HepG2 (cell line): ENCODE data around the gene GDI1. TPM values are rescaled to one million over a fixed set of nuclear protein-coding genes. Genes with fewer than 3 reads are reported as not detected.

Experiments
- ATAC-seq: fragments of 200-7000 bp; cut with Tn5 transposase; 3 replicates; pipeline ENCODE4 v1.9.1; 2020; ENCODE audit warnings: mild to moderate bottlenecking, moderate library complexity
- BruUV-seq: library from RNA; stranded (reverse); fragments of 400-500 nt; replicated peaks from 2 replicates; lab custom pipeline; 2021; lab: Mats Ljungman, UMichigan
- CTCF ChIA-PET: fragments of 300-600 bp; formaldehyde crosslinking; extraction: SDS; loops from one replicate; lab custom pipeline; 2021; ENCODE audit warnings: low total read pairs, inconsistent platforms, low intra/inter-chr PET ratio; lab: Yijun Ruan, JAX
- POLR2A ChIA-PET: fragments of 350-600 bp; sonication (Branson Sonifier 250); formaldehyde crosslinking; loops from one replicate; lab custom pipeline; 2020; ENCODE audit warnings: antibody characterized with exemption, inconsistent platforms; lab: Yijun Ruan, JAX
- DNase-seq: peaks from one replicate; pipeline ENCODE4 v3.0.0-alpha.2; 2015; ENCODE audit warnings: low spot score
- FAIRE-seq: peaks from 3 replicates; lab custom pipeline; 2011; peaks lifted over from hg19 to GRCh38; lab: Jason Lieb, UNC
- H2AFZ ChIP-seq: one replicate; pipeline ENCODE4 v1.6.1; 2011; ENCODE audit warnings: low read length, inconsistent platforms
- H3K27ac ChIP-seq: fragments of 300-600 bp; 3 replicates; pipeline ENCODE4 v1.8.0; 2011; ENCODE audit warnings: mixed run types, mild to moderate bottlenecking, mixed read lengths, low read length, inconsistent platforms; ENCODE audit not compliant: insufficient read depth; ENCODE audit errors: extremely low read length
- H3K27me3 ChIP-seq, 2 experiments: fragments of 200-600 bp in 1 of 2; 2 replicates in 1 of 2; 3 replicates in 1 of 2; pipeline versions ENCODE4 v1.6.0 to v1.8.0; 2011; ENCODE audit warnings: low read length in 2 of 2, mild to moderate bottlenecking in 2 of 2, moderate library complexity in 2 of 2, inconsistent platforms in 1 of 2; ENCODE audit not compliant: insufficient read depth in 2 of 2, control insufficient read depth in 1 of 2
- H3K36me3 ChIP-seq, 2 experiments: fragments of 200-600 bp in 1 of 2; replicated peaks in 1 of 2; 2 replicates in 1 of 2; 3 replicates in 1 of 2; pipeline versions ENCODE4 v1.5.1 to v1.8.0; 2011; ENCODE audit warnings: low read length in 2 of 2, inconsistent platforms in 1 of 2; ENCODE audit not compliant: insufficient read depth in 2 of 2, control insufficient read depth in 1 of 2
- H3K4me1 ChIP-seq: 2 replicates; pipeline ENCODE4 v1.5.1; 2012; ENCODE audit warnings: low read length, inconsistent platforms; ENCODE audit not compliant: insufficient read depth
- H3K4me2 ChIP-seq: 2 replicates; pipeline ENCODE4 v1.6.0; 2011; ENCODE audit warnings: low read depth, low read length, inconsistent platforms
- H3K4me3 ChIP-seq, 3 experiments: fragments of 200-600 bp in 1 of 3; sonication (generic), shearing (Covaris generic) in 1 of 3; replicated peaks in 1 of 3; 2 replicates each; pipeline ENCODE4 v1.5.1; 2011 to 2016; ENCODE audit warnings: low read length in 3 of 3, inconsistent platforms in 2 of 3, low read depth in 2 of 3, mild to moderate bottlenecking in 2 of 3, control low read depth in 1 of 3, mixed read lengths in 1 of 3; ENCODE audit not compliant: insufficient read depth in 1 of 3
- H3K79me2 ChIP-seq: one replicate; pipeline ENCODE4 v1.6.1; 2011; ENCODE audit warnings: low read length, inconsistent platforms; ENCODE audit not compliant: insufficient read depth
- H3K9ac ChIP-seq: 2 replicates; pipeline ENCODE4 v1.6.0; 2011; ENCODE audit warnings: mild to moderate bottlenecking, low read depth, low read length, inconsistent platforms; ENCODE audit not compliant: insufficient read depth
- H3K9me3 ChIP-seq: 2 replicates; pipeline ENCODE4 v1.5.1; 2012; ENCODE audit warnings: mild to moderate bottlenecking, low read length
- H4K20me1 ChIP-seq: 2 replicates; pipeline ENCODE4 v1.6.0; 2011; ENCODE audit warnings: inconsistent platforms, mild to moderate bottlenecking, low read length, moderate library complexity; ENCODE audit not compliant: insufficient read depth
- ATF3 ChIP-seq: sonication (generic); formaldehyde crosslinking; IDR thresholded peaks from 2 replicates; pipeline ENCODE4 v1.4.0; 2020; ENCODE audit warnings: missing genetic modification reagents
- KDM2A ChIP-seq: sonication (generic); formaldehyde crosslinking; IDR thresholded peaks from 2 replicates; pipeline ENCODE4 v1.4.0; 2020; ENCODE audit warnings: low read depth, missing genetic modification reagents, borderline replicate concordance
- SP1 ChIP-seq, 2 experiments: fragments of 450-650 bp in 1 of 2; sonication (generic) in 1 of 2; formaldehyde crosslinking in 1 of 2; IDR thresholded peaks; 2 replicates each; pipeline versions ENCODE4 v1.4.0 to v1.6.1; 2016 to 2020; ENCODE audit warnings: missing genetic modification reagents in 1 of 2
- TBL1XR1 ChIP-seq: fragments of 150-350 bp; IDR thresholded peaks from 2 replicates; pipeline ENCODE4 v1.6.1; 2014; ENCODE audit warnings: borderline replicate concordance, low read length; ENCODE audit not compliant: partially characterized antibody
- TBX3 ChIP-seq: fragments of 450-650 bp; IDR thresholded peaks from 2 replicates; pipeline ENCODE4 v1.6.1; 2017; ENCODE audit warnings: antibody characterized with exemption, mild to moderate bottlenecking, inconsistent platforms, borderline replicate concordance
- ZBTB10 ChIP-seq: sonication (generic); formaldehyde crosslinking; IDR thresholded peaks from 2 replicates; pipeline ENCODE4 v1.4.0; 2020; ENCODE audit warnings: missing genetic modification reagents, borderline replicate concordance
- ZNF251 ChIP-seq: sonication (generic); formaldehyde crosslinking; IDR thresholded peaks from 2 replicates; pipeline ENCODE4 v1.9.0; 2021; ENCODE audit warnings: mild to moderate bottlenecking, missing genetic modification reagents
- ZNF296 ChIP-seq: sonication (generic); formaldehyde crosslinking; conservative IDR thresholded peaks from 2 replicates; pipeline ENCODE4 v1.5.0; 2020; ENCODE audit warnings: mild to moderate bottlenecking, missing genetic modification reagents
- ZNF34 ChIP-seq: sonication (generic); formaldehyde crosslinking; IDR thresholded peaks from 2 replicates; pipeline ENCODE4 v1.4.0; 2020; ENCODE audit warnings: mild to moderate bottlenecking, missing genetic modification reagents, borderline replicate concordance
- ZNF549 ChIP-seq: sonication (generic); formaldehyde crosslinking; IDR thresholded peaks from 2 replicates; pipeline ENCODE4 v1.5.0; 2020; ENCODE audit warnings: missing genetic modification reagents
- ZSCAN25 ChIP-seq: sonication (generic); formaldehyde crosslinking; IDR thresholded peaks from 2 replicates; pipeline ENCODE4 v1.8.0; 2022; ENCODE audit warnings: mild to moderate bottlenecking, missing genetic modification reagents
- ZZZ3 ChIP-seq: sonication (generic); formaldehyde crosslinking; IDR thresholded peaks from 2 replicates; pipeline ENCODE4 v1.4.0; 2020; ENCODE audit warnings: missing genetic modification reagents, mild to moderate bottlenecking, borderline replicate concordance
- WGBS: methylation state at CpG from one replicate; pipeline ENCODE4 v1.1.6; 2017; ENCODE audit warnings: low lambda C conversion rate; 5-methylcytosine and 5-hydroxymethylcytosine counted together
- in situ Hi-C: cut with HindIII; loops from 2 replicates; pipeline ENCODE4 v1.10.0; 2017; ENCODE audit warnings: low pct_unique_long_range_greater_than_20kb; ENCODE audit not compliant: extremely low pct_ligation_motif_present
- intact Hi-C: fragments of 100-400 bp; cut with micrococcal nuclease; formaldehyde crosslinking; loops from one replicate; pipeline ENCODE4 v1.10.0; 2022; ENCODE audit not compliant: unreplicated experiment
- polyA plus RNA-seq, 8 experiments: library from polyadenylated mRNA; depleted of rRNA in 3 of 8; stranded (reverse) in 7 of 8; unstranded in 1 of 8; fragments of >200 nt; fragmentation: Illumina TruSeq in 4 of 8; extraction: Trizol in 4 of 8; gene quantifications; 2 replicates each; pipeline versions ENCODE4 v1.2.1 to v1.2.3, GENCODE V29; 2011 to 2016; ENCODE audit warnings: low read depth in 4 of 8, missing spikeins in 1 of 8, mixed read lengths in 1 of 8; ENCODE audit not compliant: insufficient read depth in 1 of 8
- total RNA-seq, 5 experiments: library from RNA; depleted of rRNA; stranded (reverse); fragments of >200 nt; fragmentation: Illumina TruSeq; extraction: Trizol; gene quantifications; 2 replicates each; pipeline ENCODE4 v1.2.3, GENCODE V29; 2016; ENCODE audit warnings: low read depth in 1 of 5
- TF ChIP-seq, protein P1 (sequence below): sonication (generic); formaldehyde crosslinking; IDR thresholded peaks from 2 replicates; pipeline ENCODE4 v1.4.0; 2020; ENCODE audit warnings: missing genetic modification reagents, borderline replicate concordance

GDI1 gene
- total and polyA plus RNA-seq, 2 of the 13 experiments (the other 11 are each of a cell fraction or from before 2014, with no cell fraction given) = 17.4 to 105 TPM

DNA sequence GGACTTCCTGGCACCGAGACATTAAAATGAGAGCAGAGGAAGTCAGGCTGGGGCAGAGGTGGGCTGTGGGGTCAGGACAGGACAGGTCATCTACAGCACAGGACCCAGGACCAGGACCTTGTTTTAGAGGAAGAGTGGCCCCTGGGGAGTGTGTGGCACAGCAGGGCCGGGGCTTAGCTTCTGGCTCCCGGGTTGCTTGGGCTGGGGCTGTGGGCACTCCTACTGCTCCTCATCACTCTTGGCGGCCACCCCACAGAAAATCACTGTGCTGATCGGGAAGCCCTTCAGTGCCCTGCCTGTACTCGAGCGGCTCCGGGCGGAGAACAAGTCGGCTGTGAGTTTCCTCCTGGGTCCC is 16.6 kb upstream of the GDI1 start (continued):
- TF ChIP-seq ZZZ3 (CRISPR knock-in tag) (no peak), ZSCAN25 (CRISPR knock-in tag) (no peak), ZNF251 (CRISPR knock-in tag) (no peak), SP1 (IDR thresholded peaks at IDR 0.05) (no peak), SP1 (CRISPR knock-in tag; IDR thresholded peaks at IDR 0.05) (no peak)

GRCh38 chrX:154426916-154427770 is 9.8 kb upstream of the GDI1 start:
- in situ Hi-C loops = no loop called here
- Histone ChIP-seq H3K27me3 (no peaks in the 10 kb centered on the region), H3K9me3 (no peaks in the 10 kb centered on the region), H3K36me3 (no peaks in the 10 kb centered on the region), H3K4me2 (peak overlapping the region; percentile 74), H3K4me3 (no peak overlapping the region), H2AFZ (no peak overlapping the region), H4K20me1 (no peaks in the 10 kb centered on the region), H3K9ac (no peak overlapping the region), H3K4me1 (peaks cover 33% of the 10 kb centered on the region), H3K79me2 (peaks cover 15% of the 10 kb centered on the region), H3K27ac (no peak overlapping the region)
- ATAC-seq = no peak
- no peak for DNase-seq
- ChIA-PET POLR2A (interaction anchor here (0.8 to 3.4 kb wide), 2 partner anchors 28 to 30 kb away, joined by 3 to 24 read pairs; partner anchors contain the start of gene RPL10), CTCF (no interaction called here)
- no peak for FAIRE-seq
- WGBS = 94% methylated on average over 8 of the region's 13 CpGs
- no TSS peak for BruUV-seq
- intact Hi-C loops = no loop called here
- TF ChIP-seq KDM2A (CRISPR knock-in tag) = no peak
- no peak for TF ChIP-seq ATF3 (CRISPR knock-in tag)
- no peak for TF ChIP-seq ZNF549 (CRISPR knock-in tag)
- TF ChIP-seq TBX3 = no peak
- no peak for TF ChIP-seq ZNF296 (CRISPR knock-in tag)
- TF ChIP-seq ZBTB10 = no peak
- no peak for TF ChIP-seq ZNF34 (CRISPR knock-in tag)
- TF ChIP-seq TBL1XR1 = no peak
- TF ChIP-seq, protein P1, sequence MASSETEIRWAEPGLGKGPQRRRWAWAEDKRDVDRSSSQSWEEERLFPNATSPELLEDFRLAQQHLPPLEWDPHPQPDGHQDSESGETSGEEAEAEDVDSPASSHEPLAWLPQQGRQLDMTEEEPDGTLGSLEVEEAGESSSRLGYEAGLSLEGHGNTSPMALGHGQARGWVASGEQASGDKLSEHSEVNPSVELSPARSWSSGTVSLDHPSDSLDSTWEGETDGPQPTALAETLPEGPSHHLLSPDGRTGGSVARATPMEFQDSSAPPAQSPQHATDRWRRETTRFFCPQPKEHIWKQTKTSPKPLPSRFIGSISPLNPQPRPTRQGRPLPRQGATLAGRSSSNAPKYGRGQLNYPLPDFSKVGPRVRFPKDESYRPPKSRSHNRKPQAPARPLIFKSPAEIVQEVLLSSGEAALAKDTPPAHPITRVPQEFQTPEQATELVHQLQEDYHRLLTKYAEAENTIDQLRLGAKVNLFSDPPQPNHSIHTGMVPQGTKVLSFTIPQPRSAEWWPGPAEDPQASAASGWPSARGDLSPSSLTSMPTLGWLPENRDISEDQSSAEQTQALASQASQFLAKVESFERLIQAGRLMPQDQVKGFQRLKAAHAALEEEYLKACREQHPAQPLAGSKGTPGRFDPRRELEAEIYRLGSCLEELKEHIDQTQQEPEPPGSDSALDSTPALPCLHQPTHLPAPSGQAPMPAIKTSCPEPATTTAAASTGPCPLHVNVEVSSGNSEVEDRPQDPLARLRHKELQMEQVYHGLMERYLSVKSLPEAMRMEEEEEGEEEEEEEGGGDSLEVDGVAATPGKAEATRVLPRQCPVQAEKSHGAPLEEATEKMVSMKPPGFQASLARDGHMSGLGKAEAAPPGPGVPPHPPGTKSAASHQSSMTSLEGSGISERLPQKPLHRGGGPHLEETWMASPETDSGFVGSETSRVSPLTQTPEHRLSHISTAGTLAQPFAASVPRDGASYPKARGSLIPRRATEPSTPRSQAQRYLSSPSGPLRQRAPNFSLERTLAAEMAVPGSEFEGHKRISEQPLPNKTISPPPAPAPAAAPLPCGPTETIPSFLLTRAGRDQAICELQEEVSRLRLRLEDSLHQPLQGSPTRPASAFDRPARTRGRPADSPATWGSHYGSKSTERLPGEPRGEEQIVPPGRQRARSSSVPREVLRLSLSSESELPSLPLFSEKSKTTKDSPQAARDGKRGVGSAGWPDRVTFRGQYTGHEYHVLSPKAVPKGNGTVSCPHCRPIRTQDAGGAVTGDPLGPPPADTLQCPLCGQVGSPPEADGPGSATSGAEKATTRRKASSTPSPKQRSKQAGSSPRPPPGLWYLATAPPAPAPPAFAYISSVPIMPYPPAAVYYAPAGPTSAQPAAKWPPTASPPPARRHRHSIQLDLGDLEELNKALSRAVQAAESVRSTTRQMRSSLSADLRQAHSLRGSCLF (CRISPR knock-in tag) = no peak
